Stimulated activated CD8-positive, alpha-beta memory T cell treated with anti-CD3 and anti-CD28 coated beads, Interleukin-4, amount 100 ng/mL, for 4 hours (primary cell): ENCODE measurements around the gene NOL4L.

Experiments used
- DNase-seq, 2 donors: peaks; one replicate each; pipeline ENCODE4 v3.0.0-alpha.2; 2020; ENCODE audit warnings: low read depth in 2 of 2, low spot score in 1 of 2

Gene NOL4L

DNA sequence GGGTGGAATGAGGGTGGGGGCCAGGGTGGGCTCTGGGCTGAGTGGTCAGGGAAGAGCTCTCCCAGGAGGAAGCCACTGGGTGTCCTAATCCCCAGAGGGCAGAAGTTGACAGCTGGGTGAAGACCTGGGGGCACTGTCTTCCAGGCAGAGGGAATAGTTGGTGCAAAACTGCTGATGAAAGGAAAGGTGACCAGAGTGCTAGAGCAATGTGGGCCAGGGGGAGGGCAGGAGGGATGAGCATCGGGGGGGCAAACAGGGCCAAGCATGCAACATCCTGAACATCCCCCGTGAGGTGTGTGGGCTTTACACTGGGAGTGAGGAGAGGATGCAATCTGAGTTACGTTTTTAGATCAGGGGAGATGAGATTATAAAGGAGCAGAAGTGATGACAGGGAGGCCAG lies 97.8 kb downstream of the NOL4L start:
- no peak for DNase-seq

- DNase-seq = no peak
Measured at GRCh38 chr20:32485770-32486478, 99.2 kb downstream of the NOL4L start.

DNA sequence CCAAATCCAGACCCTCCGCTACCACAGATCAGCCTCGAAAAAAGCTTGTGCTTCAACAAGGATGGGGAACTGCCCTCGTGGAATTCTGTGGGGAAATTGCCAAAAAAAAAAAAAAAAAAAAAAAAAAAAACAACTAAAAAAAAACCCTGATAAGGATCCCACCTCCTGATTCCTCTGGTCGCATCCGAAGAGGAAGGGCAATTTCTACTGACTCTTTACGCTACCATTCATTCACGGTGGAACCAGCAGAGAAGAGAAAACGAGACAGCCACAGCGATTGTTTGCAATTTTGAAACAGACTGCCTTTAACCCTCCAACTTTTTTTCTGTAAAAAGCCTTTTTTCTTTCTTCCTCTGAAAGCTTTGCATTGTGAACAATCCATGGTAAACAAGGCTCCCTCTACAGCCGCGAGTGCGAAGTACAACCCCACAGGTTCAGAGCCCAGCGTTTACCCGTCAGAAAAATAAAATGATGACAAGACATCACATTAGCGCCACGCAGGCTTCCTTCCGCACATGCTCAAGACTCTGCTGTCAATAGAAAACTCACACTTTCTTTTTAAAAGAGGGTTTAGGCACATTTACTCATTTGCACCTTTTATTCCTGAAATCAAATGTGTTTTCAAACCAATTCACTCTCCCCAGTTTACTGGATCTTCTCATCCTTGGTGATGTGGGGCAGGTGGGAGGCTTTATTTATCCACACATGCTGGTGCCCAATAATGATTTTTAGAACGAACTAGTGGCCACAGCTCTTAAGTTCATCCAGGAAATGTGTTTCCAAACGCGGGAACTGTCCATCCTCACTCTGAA lies 100.0 kb downstream of the NOL4L start:
- peak; percentile 59 for DNase-seq

DNA sequence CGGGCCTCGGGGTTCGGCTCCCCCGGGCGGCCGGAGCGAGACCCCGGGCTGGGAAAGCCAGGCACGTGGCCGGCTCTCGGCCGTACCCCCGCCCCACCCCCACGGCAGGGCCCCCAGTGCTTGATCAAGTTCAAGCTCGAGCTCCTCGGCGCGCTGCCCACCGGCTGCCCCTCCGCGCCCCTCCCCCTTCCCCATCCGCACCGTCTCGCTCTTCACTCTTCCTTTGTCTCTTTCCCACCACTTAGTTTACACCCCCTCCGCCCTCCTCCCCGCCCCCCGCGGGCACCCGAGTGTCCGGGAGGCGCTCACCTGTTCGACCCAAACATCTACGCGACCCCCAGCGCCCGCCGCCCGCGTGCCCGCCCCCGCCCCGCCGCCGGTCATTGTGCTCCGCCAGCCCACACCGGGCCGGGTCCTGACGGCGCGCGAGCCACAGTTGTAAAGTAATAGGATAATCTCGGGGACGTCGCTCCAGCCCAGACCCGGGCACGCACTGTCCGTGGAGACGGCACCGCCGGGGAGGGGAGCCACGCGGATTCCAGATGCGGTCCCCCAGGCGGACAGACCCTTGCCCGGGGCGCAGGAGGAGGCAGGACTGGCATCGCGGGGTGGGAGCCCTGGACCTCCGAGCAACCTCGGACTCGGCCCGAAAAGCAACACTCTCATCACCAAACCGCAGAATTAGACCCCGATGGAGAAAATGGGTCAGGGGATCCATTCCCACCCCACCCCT lies 100.7 kb downstream of the NOL4L start:
- no peak for DNase-seq

DNA sequence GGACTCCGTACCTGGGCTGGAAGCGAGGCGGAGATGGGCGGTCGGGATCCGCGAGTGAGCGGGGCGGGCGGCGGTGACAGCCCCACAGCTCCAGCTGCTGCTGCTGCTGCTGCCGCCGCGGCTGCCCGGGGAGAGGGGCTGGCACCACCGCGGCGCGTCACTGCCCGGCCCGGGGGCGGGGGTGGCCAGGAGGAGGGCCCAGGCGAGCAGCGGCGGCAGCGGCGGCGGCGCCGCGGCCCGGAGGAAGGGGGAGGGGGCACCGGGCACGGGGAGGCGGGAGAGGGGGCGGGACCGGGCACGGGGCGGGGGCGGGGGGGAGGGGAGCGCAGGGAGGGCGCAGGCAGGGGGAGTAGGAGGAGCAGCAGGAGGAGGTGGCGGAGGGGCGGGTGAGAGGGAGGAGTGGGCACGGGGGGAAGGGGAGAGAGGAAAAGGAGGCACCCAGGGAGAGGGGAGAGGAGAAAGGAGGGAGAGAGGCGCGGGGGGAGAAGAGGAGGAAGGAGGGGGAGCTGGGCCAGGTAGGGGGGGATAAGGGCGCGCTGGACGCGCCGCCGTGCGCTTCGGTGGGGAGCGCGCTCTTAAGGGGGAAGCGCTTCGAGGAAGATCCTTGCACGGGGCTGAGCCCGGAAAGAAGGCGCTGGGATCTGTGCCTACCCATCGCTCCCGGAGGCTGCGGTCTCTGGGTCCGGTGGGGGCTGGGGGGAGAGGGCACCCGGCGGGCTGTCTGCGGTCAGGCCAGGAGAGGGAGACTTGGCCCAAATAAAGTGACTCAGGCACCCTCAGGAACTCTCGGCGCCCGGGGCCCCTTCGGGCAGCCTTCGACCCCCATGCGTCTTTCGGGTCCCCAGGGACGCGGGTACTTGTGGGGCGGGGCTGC lies 101.5 kb downstream of the NOL4L start:
- DNase-seq = peak; percentile 20 to 33

- DNase-seq = no peak
Measured at GRCh38 chr20:32482442-32483261, 102.5 kb downstream of the NOL4L start.

GRCh38 chr20:32482143-32482441 lies 103.0 kb downstream of the NOL4L start:
- no peak for DNase-seq

- no peak for DNase-seq
Measured at GRCh38 chr20:32481311-32482142, 103.6 kb downstream of the NOL4L start.

DNA sequence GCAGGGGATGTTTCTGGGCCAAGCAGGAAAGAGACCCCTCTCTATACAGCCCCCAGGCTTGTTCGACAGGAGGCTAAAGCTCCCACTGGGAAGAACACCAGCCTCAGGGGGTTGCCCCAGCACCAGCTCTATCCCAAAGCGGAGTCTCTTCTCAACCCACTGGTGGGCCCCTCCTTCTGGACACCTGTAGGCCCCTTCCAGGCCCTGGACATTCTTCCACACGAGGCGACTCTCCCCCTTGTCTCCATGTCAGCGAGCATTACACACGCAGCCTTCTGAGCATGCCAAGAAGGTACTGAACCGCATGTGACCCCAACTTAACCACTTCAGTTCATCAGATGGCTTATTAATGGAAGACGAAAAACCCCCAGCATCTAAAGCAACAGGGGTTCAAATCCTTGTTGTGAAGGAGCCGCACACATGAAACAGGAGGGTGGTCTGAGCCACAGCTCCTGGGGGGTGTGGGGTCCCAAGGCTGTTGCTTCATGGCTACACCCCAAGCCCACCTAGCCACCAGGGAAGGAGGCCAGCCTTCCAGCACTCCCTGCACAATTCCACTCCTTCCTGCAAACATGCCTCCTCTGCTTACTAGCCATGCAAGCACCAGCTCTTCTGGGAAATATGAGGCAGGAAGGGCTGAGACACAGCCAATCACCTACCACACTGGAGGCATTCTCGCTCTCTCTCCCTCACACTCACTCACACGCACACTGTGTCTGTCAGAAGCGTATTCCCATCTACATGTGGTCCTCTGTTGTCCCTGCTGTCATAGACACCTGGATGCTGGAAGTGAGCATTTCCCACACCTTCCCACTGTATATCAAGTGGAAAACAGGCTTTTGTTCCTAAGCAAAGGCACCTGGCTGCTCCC lies 104.5 kb downstream of the NOL4L start:
- no peak for DNase-seq

- DNase-seq = no peak
Measured at GRCh38 chr20:32479697-32480171, 105.4 kb downstream of the NOL4L start.

DNA sequence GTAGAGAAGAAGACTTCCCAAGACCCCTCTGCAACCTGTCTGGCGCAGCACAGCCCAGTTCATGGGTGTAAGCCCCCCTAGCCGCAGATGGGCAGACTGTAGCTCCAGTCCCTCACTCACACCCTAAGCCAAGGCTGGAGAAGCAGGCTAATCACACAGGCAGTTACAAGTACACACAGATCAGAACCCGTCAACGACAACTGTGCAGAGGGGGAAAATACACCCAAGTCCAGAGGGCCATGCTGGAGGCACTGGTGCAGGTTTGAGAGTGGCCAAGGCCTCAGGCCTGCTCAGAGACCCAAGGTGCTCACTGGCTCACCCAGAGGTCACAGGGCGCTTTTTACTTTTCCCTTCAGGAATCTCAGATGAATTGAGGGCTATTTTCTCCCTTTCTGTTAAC lies 106.1 kb downstream of the NOL4L start:
- no peak for DNase-seq

DNA sequence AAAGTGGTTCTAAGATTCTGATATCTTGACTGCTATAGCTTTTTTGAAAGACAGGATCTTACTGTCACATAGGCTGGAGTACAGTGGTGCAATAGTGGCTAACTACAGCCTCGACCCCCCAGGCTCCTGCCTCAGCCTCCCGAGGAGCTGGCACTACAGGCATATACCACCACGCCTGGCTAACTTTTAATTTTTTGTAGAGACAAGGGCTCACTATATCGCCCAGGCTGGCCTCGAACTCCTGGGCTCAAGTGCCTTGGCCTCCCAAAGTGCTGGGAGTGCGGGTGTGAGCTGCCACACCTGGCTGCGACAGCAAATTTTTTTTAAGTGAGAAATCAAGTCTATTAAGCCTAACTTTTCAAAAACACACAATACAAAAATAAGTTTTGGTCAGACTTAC lies 106.6 kb downstream of the NOL4L start:
- no peak for DNase-seq

DNA sequence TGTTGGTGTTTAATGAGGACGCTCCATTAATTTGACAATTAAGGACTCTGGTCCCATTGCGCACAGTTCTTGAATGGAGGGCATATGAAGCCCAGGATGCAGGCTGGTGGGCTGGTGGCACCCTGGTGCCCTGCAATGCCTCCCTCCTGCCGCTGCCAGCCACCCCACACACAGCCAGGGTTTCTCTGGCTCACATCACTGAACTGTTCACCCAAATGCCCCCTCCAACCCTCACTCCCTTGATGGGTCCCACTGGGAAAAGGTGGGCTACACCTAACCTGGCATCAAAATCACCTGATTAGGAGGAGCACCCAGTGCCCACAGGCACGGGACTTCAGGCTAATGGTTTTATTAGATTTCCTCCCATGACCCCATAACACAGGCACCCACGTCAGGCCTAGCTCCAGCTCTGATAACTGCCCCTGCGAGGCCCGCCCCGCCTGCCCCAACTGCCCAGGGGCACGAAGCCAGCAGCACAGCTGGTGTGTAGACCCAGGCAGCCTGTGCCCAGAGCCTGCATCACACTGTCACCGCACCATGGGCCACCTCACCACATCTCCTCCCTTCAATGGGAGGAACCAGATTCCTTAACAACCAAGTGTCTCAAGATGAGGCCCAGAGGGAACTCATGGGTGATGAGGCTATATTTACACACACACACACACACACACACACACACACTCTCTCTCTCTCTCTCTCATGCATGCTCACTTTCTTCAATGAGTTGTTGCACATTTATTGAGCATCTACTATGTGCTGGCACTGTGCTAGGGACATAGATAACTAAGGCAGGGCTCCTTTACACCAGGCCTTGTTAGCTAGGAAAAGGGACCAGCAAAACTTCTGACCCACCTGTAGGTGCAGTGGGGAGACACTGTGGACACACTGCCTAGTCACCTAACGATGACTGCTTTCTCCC lies 107.3 kb downstream of the NOL4L start:
- no peak for DNase-seq

GRCh38 chr20:32476684-32477593 lies 108.2 kb downstream of the NOL4L start:
- no peak for DNase-seq

GRCh38 chr20:32474967-32475811 lies 109.9 kb downstream of the NOL4L start:
- DNase-seq = no peak

- DNase-seq = no peak
Measured at GRCh38 chr20:32474717-32474966, 110.5 kb downstream of the NOL4L start.
